HFFc6 (cell line): ENCODE data around the gene NIT1. TPM values are rescaled to one million over a fixed set of nuclear protein-coding genes. Genes with fewer than 3 reads are reported as not detected.

ENCODE experiments used
- DNase-seq: peaks from one replicate; pipeline ENCODE4 v3.0.0-alpha.2; 2018
- H3K27ac Mint-ChIP-seq: 2 replicates; pipeline ENCODE4 v1.8.0; 2020; ENCODE audit warnings: mild to moderate bottlenecking, mixed read lengths
- H3K27me3 Mint-ChIP-seq: 2 replicates; pipeline ENCODE4 v1.8.0; 2021; ENCODE audit warnings: mild to moderate bottlenecking, moderate library complexity, mixed read lengths; ENCODE audit not compliant: insufficient read depth
- H3K36me3 Mint-ChIP-seq: 2 replicates; pipeline ENCODE4 v1.8.0; 2021; ENCODE audit warnings: low read depth, mixed read lengths
- H3K4me1 Mint-ChIP-seq: 2 replicates; pipeline ENCODE4 v1.8.0; 2020; ENCODE audit warnings: low read depth, mixed read lengths
- H3K4me3 Mint-ChIP-seq: 2 replicates; pipeline ENCODE4 v1.8.0; 2020; ENCODE audit warnings: mild to moderate bottlenecking, moderate library complexity, mixed read lengths
- H3K9me3 Mint-ChIP-seq: 2 replicates; pipeline ENCODE4 v1.8.0; 2020; ENCODE audit warnings: mild to moderate bottlenecking, mixed read lengths
- CTCF ChIP-seq: fragments of 200-600 bp; sonication (generic); IDR thresholded peaks from 2 replicates; pipeline ENCODE4 v1.5.0; 2021; ENCODE audit warnings: antibody characterized with exemption, mild to moderate bottlenecking
- total RNA-seq, 6 experiments: library from RNA; stranded (reverse); fragmentation: NEBNext Ultra II Directional; extraction: Animal tissue kit (Norgen Biotek cat#: 25700); gene quantifications; 2 replicates in 1 of 6; 3 replicates in 5 of 6; pipeline ENCODE4 v1.2.3, GENCODE V29; 2021

The NIT1 gene
- total RNA-seq, 6 experiments from 2014 or later, result 26.2 to 35.1 (median 32.5) TPM

GRCh38 chr1:161162806-161163205 lies 44.9 kb downstream of the NIT1 start:
- Mint-ChIP-seq H3K4me3 (no peak overlapping the region), H3K27me3 (no peaks in the 10 kb centered on the region; the same call in none of the 2 replicates), H3K27ac (no peak overlapping the region), H3K4me1 (peaks cover 40% of the 10 kb centered on the region), H3K36me3 (peaks cover 11% of the 10 kb centered on the region; the same call in 1 of the 2 replicates), H3K9me3 (no peaks in the 10 kb centered on the region)
- DNase-seq, result no peak
- TF ChIP-seq CTCF, result no peak

GRCh38 chr1:161163793-161164192 lies 45.9 kb downstream of the NIT1 start:
- Mint-ChIP-seq H3K4me3 (no peak overlapping the region), H3K36me3 (peaks cover 6% of the 10 kb centered on the region; the same call in 1 of the 2 replicates), H3K27me3 (no peaks in the 10 kb centered on the region; the same call in none of the 2 replicates), H3K9me3 (no peaks in the 10 kb centered on the region), H3K27ac (peak overlapping the region; percentile 100), H3K4me1 (peaks cover 42% of the 10 kb centered on the region)
- DNase-seq, result no peak
- TF ChIP-seq CTCF, result no peak

- peaks cover 35% of the 10 kb centered on the region for H3K4me1 Mint-ChIP-seq
- H3K4me3 Mint-ChIP-seq, result peak overlapping the region; percentile 94
- H3K36me3 Mint-ChIP-seq, result peaks cover 3% of the 10 kb centered on the region; the same call in 1 of the 2 replicates
- H3K9me3 Mint-ChIP-seq, result no peaks in the 10 kb centered on the region
- no peak for TF ChIP-seq CTCF
- peak overlapping the region; percentile 100 for H3K27ac Mint-ChIP-seq
- H3K27me3 Mint-ChIP-seq, result no peaks in the 10 kb centered on the region; the same call in none of the 2 replicates
- no peak for DNase-seq
Measured at GRCh38 chr1:161164901-161165610, 47.2 kb downstream of the NIT1 start.

GRCh38 chr1:161165742-161166668 lies 48.1 kb downstream of the NIT1 start, which contains the start of gene PPOX:
Gene PPOX (plus strand): TSS chr1:161166426. CDS start chr1:161166848, 422 bp downstream.
- H3K36me3 Mint-ChIP-seq, result peaks cover 2% of the 10 kb centered on the region
- H3K27ac Mint-ChIP-seq, result peak within 1 kb of the TSS; percentile 100
- peak; percentile 99 for DNase-seq
- peaks cover 30% of the 10 kb centered on the region for H3K4me1 Mint-ChIP-seq
- no peaks in the 10 kb centered on the region; the same call in none of the 2 replicates for H3K27me3 Mint-ChIP-seq
- H3K9me3 Mint-ChIP-seq, result no peaks in the 10 kb centered on the region
- TF ChIP-seq CTCF, result peak; percentile 74
- peak within 1 kb of the TSS; percentile 94 for H3K4me3 Mint-ChIP-seq

GRCh38 chr1:161166669-161167548 lies 49.0 kb downstream of the NIT1 start:
- peaks cover 25% of the 10 kb centered on the region for H3K4me1 Mint-ChIP-seq
- no peaks in the 10 kb centered on the region; the same call in none of the 2 replicates for H3K27me3 Mint-ChIP-seq
- TF ChIP-seq CTCF, result no peak
- peak; percentile 20 for DNase-seq
- peaks cover 5% of the 10 kb centered on the region; the same call in 1 of the 2 replicates for H3K36me3 Mint-ChIP-seq
- no peaks in the 10 kb centered on the region for H3K9me3 Mint-ChIP-seq
- H3K27ac Mint-ChIP-seq, result peak overlapping the region; percentile 100
- peak overlapping the region; percentile 94 for H3K4me3 Mint-ChIP-seq
